ENCODE data around the gene ZCWPW1.

DNA sequence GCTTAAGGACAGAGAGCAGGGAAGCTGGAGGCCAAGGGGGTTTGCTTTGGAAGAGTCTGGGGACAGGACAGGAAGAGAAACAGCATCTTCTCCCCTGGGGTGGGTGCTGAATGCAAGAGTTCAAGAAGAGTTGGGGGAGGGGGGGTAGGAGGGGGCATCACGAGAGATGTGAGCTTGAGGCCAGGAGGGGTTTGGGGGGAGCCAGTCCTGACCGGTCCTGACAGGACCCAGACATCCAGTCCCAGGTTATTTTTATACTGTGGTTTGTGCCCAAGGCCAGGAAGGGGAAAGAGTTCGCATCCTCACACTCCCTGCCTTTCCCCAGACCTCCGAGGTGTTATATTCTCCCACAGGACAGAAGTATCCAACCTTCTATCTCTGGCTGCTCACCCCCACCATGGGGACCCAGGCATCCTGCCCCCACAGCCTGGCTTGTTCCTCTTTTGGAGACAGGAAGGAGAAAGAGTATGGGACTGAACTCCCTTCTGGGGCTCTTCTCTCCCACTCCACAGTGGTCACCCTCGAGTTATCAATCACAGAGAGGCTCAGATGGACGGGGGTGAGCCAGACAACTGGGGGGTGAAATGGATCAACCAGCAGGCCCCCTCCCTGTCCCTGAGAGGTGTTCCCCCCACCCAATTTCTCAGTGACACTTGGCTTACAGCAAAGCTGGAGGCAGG is 47.7 kb upstream of the ZCWPW1 start:
- TF ChIP-seq GATA2 (IDR thresholded peaks at IDR 0.05; ENCODE audit: low read depth, low read length) (no peak), GATA3 (IDR thresholded peaks at IDR 0.05; ENCODE audit: low read depth, low read length) (no peak)

Data from SH-SY5Y (cell line).